H4 (cell line): ENCODE results near the gene DNAJA3. TPM values are rescaled to one million over a fixed set of nuclear protein-coding genes. Genes with fewer than 3 reads are reported as not detected.
"Not testable (repeated sequence)": the region's sequence is repeated elsewhere in the genome, so short reads cannot be mapped to it uniquely, and the experiment has no call there.

Experiments
- DNase-seq: peaks from one replicate; pipeline ENCODE4 v3.0.0-alpha.2; 2015; ENCODE audit warnings: low spot score
- total RNA-seq: library from RNA; depleted of rRNA; stranded (reverse); fragments of >200 nt; shearing (Covaris generic); gene quantifications from 2 replicates; pipeline ENCODE4 v1.2.3, GENCODE V29; 2014

Gene DNAJA3
- total RNA-seq, 1 experiment from 2014 or later, result 48.3 TPM

DNA sequence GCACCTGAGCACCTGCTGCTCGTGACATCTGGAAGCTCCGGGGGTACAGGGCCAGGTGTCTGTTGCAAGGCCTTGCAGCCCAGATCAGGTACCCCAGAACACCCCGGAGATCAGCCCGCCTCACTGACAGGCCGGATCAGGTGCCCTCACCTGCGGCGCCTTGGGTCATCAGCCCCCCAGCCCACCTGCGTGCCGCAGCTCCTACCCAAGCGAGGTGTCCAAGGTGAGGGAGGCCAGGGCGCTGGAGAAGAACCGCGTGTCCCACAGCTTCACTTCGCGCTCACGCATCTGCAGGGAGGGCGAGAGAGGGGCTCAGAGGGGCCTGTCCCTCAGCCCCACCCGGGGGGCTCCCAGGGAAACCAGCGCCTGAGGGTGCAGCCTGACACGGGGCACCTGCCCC is 37.9 kb upstream of the DNAJA3 start:
- no peak for DNase-seq

DNA sequence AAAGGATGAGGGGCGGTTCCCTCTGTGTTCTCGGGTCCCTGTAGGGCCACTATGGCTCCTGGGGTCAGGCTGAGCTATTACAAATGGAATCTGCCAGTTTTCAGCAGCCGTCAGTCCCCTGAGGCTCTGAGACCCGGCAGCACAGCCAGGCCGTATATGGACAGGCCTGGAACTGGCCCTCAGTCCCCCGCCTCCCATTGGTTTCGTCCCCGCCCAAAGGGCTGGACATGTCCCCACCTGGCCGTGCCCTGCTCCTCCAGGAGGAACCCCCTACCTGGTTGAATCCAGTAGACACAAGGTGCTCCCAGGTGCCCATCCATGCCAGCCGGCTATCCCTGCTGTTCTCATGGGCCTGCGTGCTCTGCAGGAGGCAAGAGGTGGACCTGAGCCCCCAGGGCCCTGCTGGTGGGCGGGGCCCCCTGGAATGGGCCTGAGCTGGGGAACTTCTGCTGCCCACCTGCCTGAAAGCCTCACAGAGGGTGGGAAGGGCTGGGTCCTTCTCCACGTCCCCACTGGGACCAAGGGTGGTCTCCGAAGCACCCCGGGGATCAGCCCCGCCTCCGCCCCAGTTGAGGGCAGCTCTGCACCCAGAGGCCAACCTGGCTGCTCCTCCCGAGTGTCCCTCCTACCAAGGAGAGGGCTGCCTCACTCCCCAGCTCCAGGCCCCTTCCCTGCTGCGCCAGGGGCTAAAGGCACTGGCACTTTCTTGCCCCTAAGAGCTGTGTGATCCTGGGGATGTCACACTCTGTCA is 37.2 kb upstream of the DNAJA3 start:
- DNase-seq, result no peak

DNA sequence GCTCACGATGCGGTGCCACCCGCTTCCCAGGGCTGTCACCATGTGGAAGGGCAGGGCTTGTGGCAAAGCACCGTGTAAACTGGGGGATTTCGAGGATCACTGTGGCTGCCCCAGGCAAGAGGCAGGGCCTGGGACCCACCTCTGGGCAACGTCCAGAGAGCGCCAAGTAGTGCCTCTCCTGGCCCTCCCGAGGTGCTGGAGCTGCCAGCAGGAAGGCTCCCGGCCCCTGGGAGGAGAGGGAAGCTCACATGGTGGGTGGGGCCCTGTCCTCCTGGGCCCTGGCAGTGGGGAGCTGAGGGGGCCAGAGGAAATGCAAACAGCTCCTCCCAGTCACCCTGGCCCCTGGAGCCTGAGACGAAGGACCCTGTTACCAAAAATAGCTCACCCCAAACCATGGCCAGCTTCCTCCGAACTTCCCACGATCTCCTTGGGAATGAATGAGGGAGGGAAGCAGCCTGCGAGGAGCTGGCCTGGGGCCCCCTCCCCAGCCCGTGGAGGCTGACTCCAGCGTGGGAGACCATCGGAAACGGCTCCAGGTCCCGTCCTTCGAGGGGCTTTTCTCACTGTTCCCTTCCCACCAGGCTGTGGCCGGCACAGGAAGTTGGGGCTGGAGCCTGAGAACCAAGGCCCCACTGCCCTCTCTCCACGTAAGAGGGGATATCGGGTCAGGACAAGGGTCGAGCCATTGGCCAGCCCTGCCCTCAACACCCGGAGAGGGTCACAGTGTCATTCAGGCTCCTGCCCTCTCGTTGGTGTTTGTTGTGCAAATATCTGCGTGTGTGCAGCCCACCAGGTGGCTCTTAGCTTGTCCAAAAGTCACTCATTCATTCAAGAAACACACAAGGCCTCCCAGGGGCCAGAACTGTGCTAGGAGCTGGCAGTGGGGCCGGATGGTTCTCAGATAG is 36.4 kb upstream of the DNAJA3 start:
- no peak for DNase-seq

DNA sequence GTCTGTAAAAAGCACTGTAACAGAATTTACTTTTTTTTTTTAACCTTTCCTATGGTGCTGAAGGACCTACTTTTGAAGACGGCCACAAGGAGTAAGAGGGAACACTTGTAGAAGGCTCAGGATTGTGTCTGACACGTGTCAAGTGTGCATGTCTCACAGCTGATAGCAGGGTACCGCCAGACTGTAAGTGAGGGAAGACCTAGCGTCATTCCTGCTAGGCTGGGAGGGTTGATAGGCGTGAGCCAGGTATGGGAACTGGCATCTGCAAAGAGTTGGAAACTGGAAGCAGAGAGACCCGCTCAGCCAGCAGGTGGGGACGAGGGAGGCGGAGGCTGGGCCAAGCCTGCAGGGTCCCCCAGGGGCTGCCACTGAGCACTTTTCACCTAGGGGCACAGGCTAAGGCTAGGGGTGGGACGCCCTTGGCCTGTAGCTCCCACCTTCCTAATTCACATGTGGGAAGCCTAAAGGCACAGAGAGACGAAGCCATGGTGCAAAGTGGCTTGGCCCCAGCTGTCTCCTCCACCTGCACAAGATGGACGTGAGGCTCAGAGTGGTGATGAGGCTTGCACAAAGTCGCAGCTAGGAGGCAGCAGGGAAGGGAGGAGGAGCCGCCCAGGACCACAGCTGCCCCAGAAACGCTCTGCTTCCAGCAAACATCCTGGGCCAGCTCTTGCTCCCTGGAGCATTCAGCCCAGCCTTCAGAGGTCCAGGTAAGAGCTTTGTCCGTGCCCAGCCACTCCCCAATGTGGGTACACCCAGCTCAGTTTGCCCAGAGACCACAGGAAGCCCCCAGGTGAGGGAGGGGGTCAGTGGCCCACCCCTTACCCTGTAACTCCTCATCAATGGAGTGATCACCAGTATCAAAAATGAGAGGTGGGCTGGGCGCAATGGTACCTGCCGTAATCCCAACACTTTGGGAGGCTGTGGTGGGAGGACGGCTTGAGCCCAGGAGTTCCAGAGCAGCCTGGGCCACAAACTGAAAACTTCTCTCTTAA is 35.1 kb upstream of the DNAJA3 start:
- no peak for DNase-seq

DNA sequence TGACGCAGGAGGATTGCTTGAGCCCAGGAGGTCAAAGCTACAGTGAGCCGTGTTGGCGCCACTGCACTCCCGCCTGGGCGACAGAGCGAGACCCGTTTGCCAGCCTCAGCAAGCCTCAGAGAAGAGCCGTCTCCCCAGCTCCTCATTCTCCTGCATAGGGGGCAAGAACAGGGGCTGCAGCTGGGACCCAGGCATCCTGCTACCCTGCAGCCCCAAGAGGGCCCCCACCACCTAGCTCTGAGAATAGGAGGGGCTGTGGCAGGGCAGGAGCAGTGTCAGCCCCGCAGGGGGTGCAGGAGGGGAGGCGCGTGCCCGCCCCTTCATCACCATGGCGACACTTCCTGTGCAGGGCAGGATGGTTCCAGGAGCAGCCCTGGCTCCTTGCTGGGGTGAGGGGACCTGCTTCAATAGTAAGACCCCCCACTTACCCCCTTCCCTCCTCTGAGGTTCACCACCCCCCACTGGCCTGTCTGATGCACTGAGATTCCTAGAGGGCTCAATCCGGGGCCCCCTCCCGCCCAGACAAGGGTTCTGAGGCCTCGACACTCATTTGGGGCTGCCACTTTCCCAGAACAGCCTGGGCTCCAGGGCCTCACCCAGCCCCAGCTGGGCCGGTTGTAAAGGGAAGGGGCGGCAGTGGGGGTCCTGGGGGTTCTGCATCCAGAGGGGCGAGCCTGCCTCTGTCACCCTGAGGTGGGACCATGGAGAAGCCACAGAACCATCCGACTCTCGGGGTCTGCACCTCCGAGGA is 33.9 kb upstream of the DNAJA3 start:
- DNase-seq, result no peak

DNA sequence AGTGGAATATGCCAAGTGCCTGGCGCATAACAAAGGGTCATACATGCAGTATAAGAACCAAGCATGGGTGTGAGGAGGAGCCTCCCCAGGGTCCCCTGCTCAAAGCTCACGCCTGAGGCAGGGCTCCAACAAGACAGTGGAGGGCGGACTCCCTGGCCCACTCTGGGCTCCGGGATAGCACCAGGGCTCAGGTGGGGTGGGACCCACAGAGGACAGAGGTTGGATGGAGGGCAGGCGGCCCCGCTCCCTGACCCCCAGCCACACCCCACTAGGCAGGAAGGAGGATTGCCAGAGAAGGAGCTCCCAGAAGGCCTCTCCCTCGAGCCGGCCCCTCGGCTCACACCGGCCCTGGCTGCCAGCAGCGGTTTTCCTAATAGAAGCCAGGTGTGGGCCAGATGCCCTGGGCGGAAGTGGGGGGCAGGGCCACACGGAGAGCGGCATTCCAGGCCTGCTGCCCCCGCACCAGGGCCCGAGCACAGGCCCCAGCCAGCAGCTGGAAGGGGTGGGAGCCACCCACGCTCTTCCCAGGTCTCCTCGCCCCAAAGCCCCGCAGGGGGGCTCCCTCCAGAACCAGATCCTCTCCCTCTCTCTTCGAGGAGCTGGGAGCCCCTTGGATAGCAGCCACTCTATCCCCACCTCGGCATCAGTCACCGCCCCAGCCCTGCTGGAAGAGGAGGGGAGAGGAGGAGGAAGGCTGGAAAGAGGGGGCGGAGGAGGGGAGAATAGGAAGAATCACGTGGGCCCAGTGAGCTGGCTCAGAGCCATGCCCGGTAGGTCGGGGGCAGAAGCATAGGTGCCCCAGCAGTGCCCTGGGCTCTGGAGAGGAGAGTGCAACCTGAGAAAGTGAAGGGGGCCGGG is 33.1 kb upstream of the DNAJA3 start:
- DNase-seq, result peak; percentile 90

DNA sequence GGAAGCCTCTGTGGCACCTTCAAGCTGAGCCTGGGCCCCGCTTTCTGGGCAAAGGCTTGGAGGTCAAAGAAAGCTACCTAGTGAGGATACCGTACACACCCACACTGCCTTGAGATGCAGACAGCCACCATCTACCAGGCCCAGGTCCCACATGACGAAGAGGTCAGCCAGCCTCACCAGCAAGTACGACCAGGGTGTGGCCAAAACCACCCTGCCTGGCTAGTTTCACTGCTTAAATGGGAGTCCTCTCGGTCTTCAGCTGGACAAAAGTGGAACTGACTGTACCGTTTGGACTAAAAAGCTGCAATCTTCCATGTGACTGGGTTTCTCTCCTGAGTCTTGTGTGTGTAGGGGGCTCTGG is 32.4 kb upstream of the DNAJA3 start:
- peak; percentile 57 for DNase-seq

DNA sequence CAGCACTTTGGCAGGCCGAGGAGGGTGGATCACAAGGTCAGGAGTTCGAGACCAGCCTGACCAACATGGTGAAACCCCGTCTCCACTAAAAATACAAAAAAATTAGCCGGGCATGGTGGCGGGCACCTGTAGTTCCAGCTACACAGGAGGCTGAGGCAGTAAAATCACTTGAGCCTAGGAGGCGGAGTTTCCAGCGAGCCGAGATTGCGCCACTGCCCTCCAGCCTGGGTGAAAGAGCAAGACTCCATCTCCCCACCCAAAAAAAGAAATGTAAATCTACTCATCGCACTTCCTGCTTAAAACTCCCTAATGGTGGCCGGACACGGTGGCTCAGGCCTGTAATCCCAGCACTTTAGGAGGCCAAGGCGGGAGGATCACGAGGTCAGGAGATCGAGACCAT is 31.8 kb upstream of the DNAJA3 start:
- DNase-seq, result not testable (repeated sequence)

DNA sequence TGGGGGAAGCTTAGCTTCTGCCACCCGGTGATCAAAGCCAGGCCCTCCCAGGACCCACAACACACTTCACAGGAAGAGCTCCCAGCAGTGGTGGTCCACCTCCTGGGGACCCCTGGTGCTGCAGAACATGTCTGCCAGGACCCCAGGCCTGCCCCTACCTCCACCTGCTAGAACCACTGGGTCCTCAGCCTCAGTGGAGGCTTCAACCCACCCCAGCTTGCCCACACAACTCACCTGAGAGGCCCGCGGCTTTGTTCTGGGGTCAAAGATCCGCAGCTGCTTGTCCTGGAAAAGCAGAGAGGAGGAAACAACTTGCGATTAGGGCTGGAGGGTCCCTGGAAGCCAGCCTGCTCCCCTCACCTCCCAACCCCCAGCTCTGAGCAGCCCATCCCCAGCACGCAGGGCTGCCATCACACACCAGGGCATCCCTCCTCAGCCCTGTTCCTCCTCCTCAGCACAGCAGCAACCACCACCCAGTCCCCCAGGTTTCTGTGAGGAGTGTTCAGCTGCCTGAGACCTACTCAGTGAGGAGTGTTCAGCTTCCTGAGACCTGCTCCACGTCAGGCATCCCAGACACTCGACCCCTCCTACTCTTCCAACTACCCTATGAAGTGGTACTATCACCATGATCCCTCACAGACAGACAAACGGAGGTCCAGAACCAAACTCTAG is 30.5 kb upstream of the DNAJA3 start:
- no peak for DNase-seq

DNA sequence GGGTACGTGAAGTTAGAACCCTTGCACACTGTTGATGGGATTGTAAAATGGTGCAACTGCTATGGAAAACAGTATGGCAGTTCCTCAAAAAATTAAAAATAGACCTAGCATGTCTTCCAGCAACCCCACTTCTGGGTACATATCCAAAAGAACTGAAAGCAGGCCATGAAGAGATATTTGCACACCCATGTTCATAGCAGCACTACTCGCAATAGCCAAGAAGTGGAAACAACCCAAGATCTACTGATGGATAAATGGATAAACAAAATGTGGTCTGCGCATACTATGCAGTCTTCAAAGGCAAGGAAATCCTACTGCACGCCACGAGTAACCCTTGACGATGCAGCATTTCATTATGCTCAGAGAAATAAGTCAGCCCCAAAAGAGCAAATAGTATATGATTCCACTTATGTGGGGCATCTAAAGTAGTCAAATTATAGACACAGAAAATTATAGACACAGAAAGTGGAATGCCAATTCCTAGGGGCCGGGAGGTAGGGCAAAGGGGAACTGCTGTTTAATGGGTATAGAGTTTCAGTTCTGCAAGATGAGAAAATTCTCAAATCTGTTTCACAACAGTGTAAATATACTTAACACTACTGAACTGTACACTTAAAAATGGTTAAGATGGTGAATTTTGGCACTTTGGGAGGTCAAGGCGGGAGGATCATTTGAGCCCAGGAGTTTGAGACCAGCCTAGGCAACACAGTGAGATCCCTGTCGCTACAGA is 26.5 kb upstream of the DNAJA3 start:
- no peak for DNase-seq

DNA sequence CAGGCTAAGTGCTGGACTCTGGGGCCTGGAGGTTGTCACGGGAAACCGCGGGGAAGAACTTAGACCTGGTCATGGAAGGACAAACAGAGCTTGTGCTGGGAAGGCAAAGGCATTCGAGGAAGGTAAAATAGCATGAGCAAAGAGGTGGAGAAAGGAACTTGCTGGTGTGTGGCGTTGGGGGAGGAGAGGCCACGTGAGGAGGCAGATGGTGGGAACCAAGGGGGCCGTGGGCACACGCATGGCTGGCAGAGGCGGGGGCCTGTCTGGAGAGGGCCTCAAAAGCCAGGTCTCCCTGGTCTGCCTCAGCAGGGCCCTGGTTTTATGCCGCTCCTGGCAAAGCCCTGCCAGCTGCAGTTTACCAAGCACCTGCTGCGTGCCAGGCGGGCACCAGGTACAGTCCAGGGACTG is 24.6 kb upstream of the DNAJA3 start:
- no peak for DNase-seq

DNA sequence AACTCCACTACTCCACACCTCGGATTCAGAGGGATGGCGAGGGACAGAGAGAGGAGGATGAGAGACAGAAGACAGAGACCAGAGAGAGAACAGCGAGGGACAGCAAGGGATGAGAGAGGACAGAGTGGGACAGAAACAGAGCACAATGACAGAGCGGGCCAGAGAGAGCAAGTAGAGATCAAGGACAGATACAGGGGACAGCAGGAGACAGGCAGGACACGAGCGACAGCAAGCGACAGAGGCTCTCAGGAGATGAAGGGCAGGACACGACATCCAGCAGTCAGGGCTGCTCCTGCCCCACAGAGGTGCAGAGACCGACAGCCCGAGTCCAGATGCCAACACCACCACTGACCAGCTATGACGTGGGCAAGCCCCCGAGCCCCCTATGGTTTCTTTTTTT is 24.2 kb upstream of the DNAJA3 start:
- no peak for DNase-seq

DNA sequence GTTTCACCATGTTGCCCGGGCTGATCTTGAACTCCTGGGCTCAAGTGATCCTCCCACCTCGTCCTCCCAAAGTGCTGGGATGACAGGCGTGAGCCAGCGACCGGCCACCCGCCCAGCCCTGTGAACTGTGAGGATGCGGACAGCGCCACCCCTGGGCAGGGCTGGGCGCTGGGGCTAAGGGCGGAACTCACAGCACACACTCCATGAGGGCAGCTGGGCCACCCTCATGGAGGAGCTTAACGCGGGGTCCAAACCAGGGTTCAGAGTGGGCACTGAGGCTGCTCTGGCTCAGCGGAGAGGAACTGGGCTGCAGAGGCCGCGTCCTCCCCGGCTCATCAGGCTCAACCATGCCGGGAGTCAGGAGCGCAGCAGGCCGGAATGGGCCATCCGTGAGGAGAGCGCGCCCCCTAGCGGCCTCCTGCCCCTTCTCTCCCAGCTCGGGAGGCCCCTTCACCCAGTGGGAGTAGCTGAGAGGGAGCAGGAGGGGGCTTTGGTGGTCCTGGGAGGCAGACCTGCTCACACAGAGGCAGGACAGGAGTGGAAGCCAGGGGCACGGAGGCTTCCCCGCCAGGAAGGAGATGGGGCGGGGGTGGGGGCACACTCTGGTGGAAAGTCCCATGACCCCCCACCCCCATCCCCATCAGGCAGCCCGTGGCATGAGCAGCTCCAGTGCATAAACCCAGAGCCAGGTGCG is 23.1 kb upstream of the DNAJA3 start:
- peak; percentile 53 for DNase-seq

DNA sequence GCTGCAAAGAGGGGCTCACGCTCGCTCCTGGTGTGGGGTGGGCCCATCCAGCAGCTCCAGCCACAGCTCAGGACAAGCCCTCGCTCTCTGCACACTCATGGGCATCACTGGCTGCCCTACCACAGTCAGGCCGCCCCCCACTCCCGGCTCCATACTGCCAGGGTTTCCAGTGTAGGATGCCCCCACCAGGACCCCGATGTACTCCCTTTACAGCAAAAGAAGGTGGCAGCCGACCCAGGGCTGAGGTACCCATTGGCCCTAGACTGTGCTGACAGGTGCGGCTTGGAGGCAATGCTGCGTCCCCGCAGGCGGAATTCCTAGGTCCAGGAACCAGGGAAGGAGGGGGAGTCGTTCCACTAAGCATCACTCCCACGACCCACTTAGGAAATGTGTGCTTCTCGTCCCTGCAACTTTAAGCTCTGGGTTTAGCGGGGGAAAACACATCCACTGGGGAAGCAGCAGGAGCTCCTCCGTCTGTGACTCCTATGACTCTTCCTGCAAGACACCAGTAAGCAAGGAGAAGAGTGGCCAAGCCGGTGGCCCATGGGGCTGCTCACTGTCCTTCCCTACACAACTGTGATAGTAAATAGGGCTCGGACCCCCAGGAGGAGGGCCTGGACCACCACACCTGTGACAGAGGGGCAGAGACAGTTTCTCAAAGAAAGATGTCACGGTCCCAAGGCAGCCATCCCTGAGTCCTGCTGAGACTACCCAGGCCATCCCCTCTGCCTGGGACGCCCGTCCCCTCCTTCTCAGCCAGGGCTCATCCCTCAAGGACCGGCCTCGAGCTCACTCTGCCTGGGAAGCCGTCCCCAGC is 22.3 kb upstream of the DNAJA3 start:
- no peak for DNase-seq

DNA sequence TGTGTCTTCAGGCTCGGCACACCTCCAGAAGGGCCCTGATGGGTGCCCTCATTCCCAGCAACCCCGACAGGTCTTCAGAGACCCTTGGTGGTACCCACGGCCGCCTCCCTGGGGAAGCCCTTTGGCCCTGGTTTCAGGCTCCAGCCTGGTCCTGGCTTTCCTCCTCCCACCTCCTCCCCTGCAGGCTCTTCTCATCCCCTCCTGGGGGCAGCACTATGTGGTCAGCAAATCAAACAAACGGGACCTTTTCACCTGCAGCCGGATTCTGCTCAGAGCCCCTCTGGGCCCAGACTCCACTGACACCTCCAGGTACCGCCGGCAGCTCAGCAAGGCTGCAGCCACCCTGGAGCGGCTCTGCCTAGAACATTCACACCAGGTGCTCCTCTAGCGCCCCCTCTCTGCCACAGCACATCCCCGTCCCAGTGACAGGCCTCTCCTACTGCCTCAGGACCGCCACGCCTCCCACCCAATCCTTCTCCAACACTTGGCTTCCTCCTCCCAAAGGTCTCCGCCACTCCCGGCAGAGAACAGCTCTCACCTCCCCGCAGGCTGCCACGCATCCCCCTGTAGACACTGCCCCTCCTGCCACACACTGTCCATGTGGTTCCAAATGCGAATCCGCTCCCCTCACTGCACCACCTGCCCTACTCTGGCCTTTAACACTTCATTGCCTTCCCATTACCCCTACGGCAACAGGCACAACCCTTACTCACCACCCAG is 21.3 kb upstream of the DNAJA3 start:
- no peak for DNase-seq

DNA sequence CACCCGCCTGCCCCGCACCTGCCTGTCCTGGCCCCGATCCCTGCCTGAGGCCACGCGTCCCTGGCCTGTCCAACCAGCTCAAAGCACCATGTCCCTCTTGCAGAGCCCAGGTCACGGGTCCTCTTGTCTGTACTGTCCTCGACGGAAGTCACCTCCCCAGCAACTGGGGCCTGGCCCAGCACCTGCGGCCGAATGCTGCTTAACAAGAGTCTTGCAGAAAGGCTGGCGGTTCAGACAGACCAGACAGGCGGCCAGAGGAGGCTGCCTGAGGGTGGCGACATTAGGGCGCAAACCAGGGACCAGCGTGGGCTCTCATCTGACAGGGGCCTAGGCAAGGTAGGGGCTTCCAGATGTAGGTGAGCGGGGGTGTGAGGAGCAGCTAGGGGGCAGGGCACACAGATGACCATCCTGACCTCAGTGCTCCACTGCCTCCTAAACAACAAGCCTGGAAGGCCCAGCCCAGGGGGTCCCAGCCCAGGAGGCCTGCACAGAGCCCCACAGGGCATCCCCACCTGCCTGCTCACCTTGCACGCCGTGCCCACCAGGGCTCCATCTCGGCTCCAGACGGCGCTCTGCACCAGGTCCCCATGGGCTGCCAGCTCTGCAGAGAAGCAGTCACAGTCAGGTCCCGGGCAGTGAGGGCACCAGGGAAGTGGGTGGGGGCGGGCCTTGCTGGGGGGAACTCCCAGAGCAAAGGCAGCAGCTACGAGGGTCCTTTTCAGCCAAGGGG is 20.5 kb upstream of the DNAJA3 start:
- DNase-seq, result no peak
